Heart right ventricle (tissue), 16 donors: ENCODE data around the gene NTRK2. TPM values are rescaled to one million over a fixed set of nuclear protein-coding genes. Genes with fewer than 3 reads are reported as not detected.

Source experiments
- ATAC-seq, 8 donors: fragments of 200-7000 bp; cut with Tn5 transposase; one replicate each; pipeline ENCODE4 v1.9.1; 2020; ENCODE audit warnings: mild to moderate bottlenecking in 8 of 8, moderate library complexity in 8 of 8, moderate number of reproducible peaks in 1 of 8
- DNase-seq, 2 donors: peaks; one replicate each; pipeline ENCODE4 v3.0.0-alpha.2; 2020
- H3K27ac ChIP-seq, 10 donors: fragments of 200-600 bp; sonication (generic) in 2 of 10; one replicate each; pipeline versions ENCODE4 v1.5.0 to v1.8.0; 2020 to 2022; ENCODE audit warnings: mild to moderate bottlenecking in 3 of 10
- H3K27me3 ChIP-seq, 7 donors: fragments of 200-600 bp; one replicate each; pipeline ENCODE4 v1.8.0; 2021 to 2022; ENCODE audit warnings: mild to moderate bottlenecking in 2 of 7
- H3K36me3 ChIP-seq, 9 donors: fragments of 200-600 bp; sonication (generic) in 1 of 9; one replicate each; pipeline versions ENCODE4 v1.5.0 to v1.8.0; 2020 to 2022; ENCODE audit warnings: mild to moderate bottlenecking in 2 of 9
- H3K4me1 ChIP-seq, 9 donors: fragments of 200-600 bp; sonication (generic) in 1 of 9; one replicate each; pipeline versions ENCODE4 v1.5.0 to v1.8.0; 2020 to 2022; ENCODE audit warnings: mild to moderate bottlenecking in 4 of 9
- H3K4me3 ChIP-seq, 10 donors: fragments of 200-600 bp; sonication (generic) in 2 of 10; one replicate each; pipeline versions ENCODE4 v1.5.0 to v1.8.0; 2020 to 2022; ENCODE audit warnings: mild to moderate bottlenecking in 7 of 10, moderate library complexity in 2 of 10
- H3K9me3 ChIP-seq, 11 donors: fragments of 200-600 bp in 10 of 11; sonication (generic) in 2 of 11; one replicate each; pipeline versions ENCODE4 v1.5.0 to v1.8.0; 2013 to 2022; ENCODE audit warnings: mild to moderate bottlenecking in 2 of 11, control low read depth in 1 of 11, moderate library complexity in 1 of 11
- CTCF ChIP-seq, 9 donors: fragments of 200-600 bp; sonication (generic) in 2 of 9; IDR thresholded peaks; one replicate each; pipeline versions ENCODE4 v1.5.0 to v1.8.0; 2021 to 2022; ENCODE audit warnings: antibody characterized with exemption in 9 of 9, mild to moderate bottlenecking in 5 of 9, moderate library complexity in 1 of 9
- WGBS, 2 donors: extraction: QIAGEN DNeasy Blood & Tissue Kit; methylation state at CpG; one replicate each; pipeline ENCODE4 v1.1.7; 2013; ENCODE audit warnings: inconsistent platforms in 1 of 2; 5-methylcytosine and 5-hydroxymethylcytosine counted together
- intact Hi-C, 10 donors: fragments of 100-400 bp; cut with DNase I; formaldehyde crosslinking; loops; one replicate each; pipeline versions ENCODE4 v1.11.1 to v1.14.2; 2022
- polyA plus RNA-seq, 2 donors: library from polyadenylated mRNA; stranded (reverse); fragments of 200-250 nt; gene quantifications; one replicate each; pipeline ENCODE4 v1.2.3, GENCODE V29; 2013
- total RNA-seq, 10 donors: library from RNA; stranded (reverse); fragmentation: NEBNext Ultra II Directional in 3 of 10; extraction: Animal tissue kit (Norgen Biotek cat#: 25700) in 3 of 10; gene quantifications; one replicate each; pipeline versions ENCODE4 v1.2.1 to v1.2.4, GENCODE V29; 2021 to 2023
- donor health status: Arrhythmogenic right ventricular cardiomyopathy.
- donor health status: ischemic (EF 13 %, LVEDD 7.1; RV severe dilation, severe dysfunction).
- donor health status: healthy with polysubstance abuse.
- donor health status: DM: no; HTN: yes; CAD: no.
- donor health status: DM: no; HTN: no; CAD: no.
- donor health status: ischemic (EF 25% LVEDD 6.9; RV normal size, moderate dysfunction).
- donor health status: ischemic (EF 25% LVEDD 5.7; RV mildly dilated, moderate dysfunction).
- donor health status: healthy.
- donor health status: DM: yes; HTN: yes; CAD: no.
- donor health status: Ischemic cardiomyopathy.
- donor health status: ischemic (EF 35%, LVEDD 5.7; RV mildly dilated, moderate dysfunction).
- donor health status: nonischemic (EF 11% LVEDD 7.7; RV severe dilation, severe dysfunction).
- donor health status: DM: yes; HTN: yes; CAD: no.
- donor health status: PGD.
- donor health status: ischemic (EF 29% LVEDD 5.4; RV normal size, mild dysfunction).
- donor health status: nonischemic (EF 23%, LVEDD 6.1; RV moderate dilation, normal function).

NTRK2 gene
- total and polyA plus RNA-seq, 12 donors, result 1.8 to 7.7 (median 3.0) TPM

GRCh38 chr9:84722388-84722989 lies 53.0 kb downstream of the NTRK2 start:
- ATAC-seq, result no peak
- intact Hi-C loops, result loop anchor here in 1 of 10 donors (2.0 kb wide), 1 partner anchor 14 kb away; no protein-coding TSS in a partner anchor

DNA sequence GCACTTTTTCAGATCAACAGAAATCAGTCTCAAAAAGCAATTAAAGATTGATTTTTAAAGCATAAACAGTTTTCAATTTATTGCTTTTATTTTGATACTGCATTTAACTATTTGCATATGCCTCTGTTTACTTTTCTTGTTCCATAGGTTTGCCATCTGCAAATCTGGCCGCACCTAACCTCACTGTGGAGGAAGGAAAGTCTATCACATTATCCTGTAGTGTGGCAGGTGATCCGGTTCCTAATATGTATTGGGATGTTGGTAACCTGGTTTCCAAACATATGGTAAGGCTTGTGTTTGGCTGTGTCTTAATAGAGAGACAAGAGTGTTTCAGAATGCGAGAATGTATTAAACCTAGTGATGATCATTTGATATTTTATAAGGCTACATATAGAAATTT lies 53.9 kb downstream of the NTRK2 start:
- H3K4me3 ChIP-seq, result no peak overlapping the region
- no peak for DNase-seq
- ATAC-seq, result no peak
- H3K27me3 ChIP-seq, result peaks cover 0 to 4% (median 0%) of the 10 kb centered on the region in 7 donors
- H3K9me3 ChIP-seq, result peaks cover 0 to 11% (median 0%) of the 10 kb centered on the region in 11 donors
- H3K27ac ChIP-seq, result no peak overlapping the region
- H3K36me3 ChIP-seq, result no peaks in the 10 kb centered on the region
- no peak for TF ChIP-seq CTCF (IDR thresholded peaks at IDR 0.05)
- intact Hi-C loops, result loop anchor here in 1 of 10 donors (2.0 kb wide), 1 partner anchor 15 kb away; no protein-coding TSS in a partner anchor
- 88 to 95% methylated on average over 3 of the region's 3 CpGs for WGBS, 2 donors
- no peaks in the 10 kb centered on the region for H3K4me1 ChIP-seq

More at GRCh38 chr9:84722388-84722989, 53.0 kb downstream of the NTRK2 start:
- Histone ChIP-seq H3K27ac (no peak overlapping the region), H3K4me3 (no peak overlapping the region), H3K9me3 (peaks cover 0 to 11% (median 0%) of the 10 kb centered on the region in 11 donors), H3K4me1 (no peaks in the 10 kb centered on the region), H3K36me3 (no peaks in the 10 kb centered on the region), H3K27me3 (peaks cover 0 to 4% (median 0%) of the 10 kb centered on the region in 7 donors)
- TF ChIP-seq CTCF (IDR thresholded peaks at IDR 0.05), result no peak
- WGBS, 2 donors, result 90 to 93% methylated on average over 5 of the region's 5 CpGs
- no peak for DNase-seq

DNA sequence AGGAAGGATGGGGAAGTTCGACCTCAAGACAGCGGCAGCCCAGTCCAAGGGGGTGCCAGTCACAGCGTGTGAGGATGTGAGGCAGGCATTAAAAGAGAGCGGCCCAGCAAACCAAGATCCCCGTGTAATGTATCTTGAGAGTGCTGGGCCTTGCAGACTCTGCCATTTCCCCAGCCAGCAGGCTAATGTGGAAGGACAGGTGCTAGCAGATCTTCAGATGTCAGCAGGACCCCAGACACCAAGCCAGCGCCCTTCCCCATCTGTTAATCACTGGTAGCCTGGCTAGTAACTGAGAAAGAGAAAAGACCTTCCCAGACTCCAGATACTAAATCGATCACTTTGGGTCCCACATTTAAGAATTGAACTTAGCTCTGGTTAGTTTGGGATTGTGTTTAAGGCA lies 62.2 kb downstream of the NTRK2 start:
- intact Hi-C loops, result no loop called here
- no peaks in the 10 kb centered on the region for H3K9me3 ChIP-seq
- H3K4me1 ChIP-seq, result no peaks in the 10 kb centered on the region

GRCh38 chr9:84736081-84736480 lies 66.6 kb downstream of the NTRK2 start:
- Histone ChIP-seq H3K4me3 (no peak overlapping the region), H3K27me3 (no peaks in the 10 kb centered on the region), H3K4me1 (no peaks in the 10 kb centered on the region), H3K36me3 (no peaks in the 10 kb centered on the region), H3K27ac (no peak overlapping the region), H3K9me3 (no peaks in the 10 kb centered on the region)
- no peak for ATAC-seq
- 64 to 77% methylated on average over 10 of the region's 10 CpGs for WGBS, 2 donors
- intact Hi-C loops, result no loop called here
- no peak for DNase-seq
- TF ChIP-seq CTCF (IDR thresholded peaks at IDR 0.05), result no peak

More for the DNA sequence above, 62.2 kb downstream of the NTRK2 start:
- Histone ChIP-seq H3K36me3 (no peaks in the 10 kb centered on the region), H3K4me3 (no peak overlapping the region), H3K27ac (no peak overlapping the region), H3K27me3 (no peaks in the 10 kb centered on the region)
- 90% methylated on average over 7 of the region's 7 CpGs for WGBS, 2 donors
- TF ChIP-seq CTCF (IDR thresholded peaks at IDR 0.05), result no peak
- DNase-seq (no peak), ATAC-seq (no peak)
